Measurements from ENCODE around the gene PHF21B.

DNA sequence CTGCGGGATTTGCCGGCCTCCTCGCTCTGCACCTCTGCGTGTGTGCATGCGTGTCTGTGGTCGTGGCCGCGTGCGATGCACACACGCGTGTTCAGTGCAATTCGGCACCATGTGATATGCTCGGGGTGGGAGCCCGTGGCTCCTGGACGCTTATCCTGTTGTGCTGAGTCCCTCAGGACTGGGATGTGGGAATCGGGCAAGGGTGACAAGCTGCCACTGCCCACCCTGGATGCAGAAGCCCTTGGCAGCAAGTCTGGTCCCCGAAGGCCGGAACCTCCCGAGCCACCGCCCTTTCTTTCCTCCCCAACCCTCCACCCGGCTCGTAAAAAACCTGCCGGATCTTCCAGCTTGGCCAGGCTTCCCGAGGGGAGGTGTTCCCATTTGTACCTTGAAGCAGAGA is 128.2 kb downstream of the PHF21B start:
- no peak for TF ChIP-seq POLR2A (IDR thresholded peaks at IDR 0.05; ENCODE audit: low read depth)
- TF ChIP-seq, protein P1, sequence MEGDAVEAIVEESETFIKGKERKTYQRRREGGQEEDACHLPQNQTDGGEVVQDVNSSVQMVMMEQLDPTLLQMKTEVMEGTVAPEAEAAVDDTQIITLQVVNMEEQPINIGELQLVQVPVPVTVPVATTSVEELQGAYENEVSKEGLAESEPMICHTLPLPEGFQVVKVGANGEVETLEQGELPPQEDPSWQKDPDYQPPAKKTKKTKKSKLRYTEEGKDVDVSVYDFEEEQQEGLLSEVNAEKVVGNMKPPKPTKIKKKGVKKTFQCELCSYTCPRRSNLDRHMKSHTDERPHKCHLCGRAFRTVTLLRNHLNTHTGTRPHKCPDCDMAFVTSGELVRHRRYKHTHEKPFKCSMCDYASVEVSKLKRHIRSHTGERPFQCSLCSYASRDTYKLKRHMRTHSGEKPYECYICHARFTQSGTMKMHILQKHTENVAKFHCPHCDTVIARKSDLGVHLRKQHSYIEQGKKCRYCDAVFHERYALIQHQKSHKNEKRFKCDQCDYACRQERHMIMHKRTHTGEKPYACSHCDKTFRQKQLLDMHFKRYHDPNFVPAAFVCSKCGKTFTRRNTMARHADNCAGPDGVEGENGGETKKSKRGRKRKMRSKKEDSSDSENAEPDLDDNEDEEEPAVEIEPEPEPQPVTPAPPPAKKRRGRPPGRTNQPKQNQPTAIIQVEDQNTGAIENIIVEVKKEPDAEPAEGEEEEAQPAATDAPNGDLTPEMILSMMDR (IDR thresholded peaks at IDR 0.05) = no peak
- TF ChIP-seq POLR2AphosphoS5 (IDR thresholded peaks at IDR 0.05) = no peak

Measured in esophagus muscularis mucosa (tissue), 3 donors.